Adrenal gland (tissue), 5 donors: ENCODE results near the gene PURB.

Experiments
- POLR2A ChIP-seq, 2 donors: fragments of 450-650 bp; IDR thresholded peaks; one replicate each; pipeline ENCODE4 v1.6.1; 2017; ENCODE audit warnings: antibody characterized with exemption in 2 of 2, mild to moderate bottlenecking in 2 of 2, moderate library complexity in 1 of 2
- TF ChIP-seq, protein P1 (sequence below), 6 experiments: fragments of 450-650 bp in 4 of 6; fragments of 200-600 bp in 2 of 6; sonication (generic) in 1 of 6; IDR thresholded peaks; 1 replicate in 5 of 6; 2 replicates in 1 of 6; pipeline versions ENCODE4 v1.5.1 to v1.8.0; 2016 to 2021; ENCODE audit warnings: antibody characterized with exemption in 6 of 6, mild to moderate bottlenecking in 2 of 6, moderate library complexity in 1 of 6
- donor health status: DM: no; HTN: no; CAD: no.

GRCh38 chr7:44905002-44905635 lies 19.8 kb upstream of the PURB start:
- TF ChIP-seq, protein P1, sequence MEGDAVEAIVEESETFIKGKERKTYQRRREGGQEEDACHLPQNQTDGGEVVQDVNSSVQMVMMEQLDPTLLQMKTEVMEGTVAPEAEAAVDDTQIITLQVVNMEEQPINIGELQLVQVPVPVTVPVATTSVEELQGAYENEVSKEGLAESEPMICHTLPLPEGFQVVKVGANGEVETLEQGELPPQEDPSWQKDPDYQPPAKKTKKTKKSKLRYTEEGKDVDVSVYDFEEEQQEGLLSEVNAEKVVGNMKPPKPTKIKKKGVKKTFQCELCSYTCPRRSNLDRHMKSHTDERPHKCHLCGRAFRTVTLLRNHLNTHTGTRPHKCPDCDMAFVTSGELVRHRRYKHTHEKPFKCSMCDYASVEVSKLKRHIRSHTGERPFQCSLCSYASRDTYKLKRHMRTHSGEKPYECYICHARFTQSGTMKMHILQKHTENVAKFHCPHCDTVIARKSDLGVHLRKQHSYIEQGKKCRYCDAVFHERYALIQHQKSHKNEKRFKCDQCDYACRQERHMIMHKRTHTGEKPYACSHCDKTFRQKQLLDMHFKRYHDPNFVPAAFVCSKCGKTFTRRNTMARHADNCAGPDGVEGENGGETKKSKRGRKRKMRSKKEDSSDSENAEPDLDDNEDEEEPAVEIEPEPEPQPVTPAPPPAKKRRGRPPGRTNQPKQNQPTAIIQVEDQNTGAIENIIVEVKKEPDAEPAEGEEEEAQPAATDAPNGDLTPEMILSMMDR (IDR thresholded peaks at IDR 0.05), result no peak
- TF ChIP-seq POLR2A (IDR thresholded peaks at IDR 0.05), result no peak
